ENCODE data around the gene AGL.
"Not testable (repeated sequence)": the region's sequence is repeated elsewhere in the genome, so short reads cannot be mapped to it uniquely, and the experiment has no call there.

The AGL gene

GRCh38 chr1:99820546-99820945, 29.6 kb upstream of the AGL start:
- no peak overlapping the region for H3K4me3 ChIP-seq
- peak overlapping the region in 9 of 11 experiments; percentile 2 to 57 (median 21); a peak in 9 of 22 replicates for H3K4me2 ChIP-seq
- H3K36me3 ChIP-seq: no peaks in the 10 kb centered on the region
- TF ChIP-seq Cebpa-rat (IDR thresholded peaks at IDR 0.05): no peak
- no peak overlapping the region for H3K27ac ChIP-seq
- no peak overlapping the region for H3K9ac ChIP-seq
- H3K4me1 ChIP-seq: peaks cover 4 to 10% (median 5%) of the 10 kb centered on the region in 10 experiments; a peak in 14 of 20 replicates
- H4K20me1 ChIP-seq: no peaks in the 10 kb centered on the region
- peaks cover 0 to 8% (median 4%) of the 10 kb centered on the region in 11 experiments; a peak in 4 of 22 replicates for H3K9me3 ChIP-seq (replicated peaks in 1 of 11)
- no peaks in the 10 kb centered on the region for H3K27me3 ChIP-seq

- Histone ChIP-seq H3K4me3 (no peak overlapping the region), H3K4me1 (peaks cover 4 to 10% (median 5%) of the 10 kb centered on the region in 10 experiments; a peak in 14 of 20 replicates), H3K27ac (no peak overlapping the region), H3K4me2 (no peak overlapping the region), H4K20me1 (no peaks in the 10 kb centered on the region), H3K36me3 (no peaks in the 10 kb centered on the region), H3K9me3 (replicated peaks in 1 of 11) (peaks cover 0 to 9% (median 4%) of the 10 kb centered on the region in 11 experiments; a peak in 4 of 22 replicates), H3K9ac (no peak overlapping the region), H3K27me3 (no peaks in the 10 kb centered on the region)
- no peak for TF ChIP-seq Cebpa-rat (IDR thresholded peaks at IDR 0.05)
These were observed 25.1 kb upstream of the AGL start for GRCh38 chr1:99825098-99825497.

GRCh38 chr1:99825702-99826101, 24.5 kb upstream of the AGL start:
- no peaks in the 10 kb centered on the region for H3K27me3 ChIP-seq
- H3K27ac ChIP-seq: no peak overlapping the region
- TF ChIP-seq Cebpa-rat (IDR thresholded peaks at IDR 0.05): no peak
- H4K20me1 ChIP-seq: no peaks in the 10 kb centered on the region
- H3K36me3 ChIP-seq: no peaks in the 10 kb centered on the region
- peaks cover 0 to 8% (median 2%) of the 10 kb centered on the region in 10 experiments; a peak in 13 of 20 replicates for H3K4me1 ChIP-seq
- peaks cover 0 to 9% (median 4%) of the 10 kb centered on the region in 11 experiments; a peak in 4 of 22 replicates for H3K9me3 ChIP-seq (replicated peaks in 1 of 11)
- no peak overlapping the region for H3K4me2 ChIP-seq
- no peak overlapping the region for H3K4me3 ChIP-seq
- no peak overlapping the region for H3K9ac ChIP-seq

GRCh38 chr1:99827970-99828369, 22.2 kb upstream of the AGL start:
- peaks cover 0 to 9% (median 6%) of the 10 kb centered on the region in 10 experiments; a peak in 9 of 20 replicates for H3K4me1 ChIP-seq
- peaks cover 7 to 23% (median 13%) of the 10 kb centered on the region in 11 experiments; a peak in 19 of 22 replicates for H3K9me3 ChIP-seq (replicated peaks in 1 of 11)
- no peak overlapping the region for H3K27ac ChIP-seq
- no peak overlapping the region for H3K4me2 ChIP-seq
- no peaks in the 10 kb centered on the region for H4K20me1 ChIP-seq
- no peak for TF ChIP-seq Cebpa-rat (IDR thresholded peaks at IDR 0.05)
- H3K36me3 ChIP-seq: no peaks in the 10 kb centered on the region
- H3K27me3 ChIP-seq: no peaks in the 10 kb centered on the region
- no peak overlapping the region for H3K9ac ChIP-seq
- no peak overlapping the region for H3K4me3 ChIP-seq

- TF ChIP-seq Cebpa-rat (IDR thresholded peaks at IDR 0.05): no peak
- H4K20me1 ChIP-seq: no peaks in the 10 kb centered on the region
- no peak overlapping the region for H3K4me2 ChIP-seq
- peaks cover 0 to 9% (median 6%) of the 10 kb centered on the region in 10 experiments; a peak in 9 of 20 replicates for H3K4me1 ChIP-seq
- peaks cover 7 to 23% (median 14%) of the 10 kb centered on the region in 11 experiments; a peak in 19 of 22 replicates for H3K9me3 ChIP-seq (replicated peaks in 1 of 11)
- H3K9ac ChIP-seq: no peak overlapping the region
- no peak overlapping the region for H3K27ac ChIP-seq
- H3K27me3 ChIP-seq: no peaks in the 10 kb centered on the region
- no peak overlapping the region for H3K4me3 ChIP-seq
- H3K36me3 ChIP-seq: no peaks in the 10 kb centered on the region
These were observed 20.9 kb upstream of the AGL start for GRCh38 chr1:99829269-99829668.

- H3K4me3 ChIP-seq, H3K4me1 ChIP-seq, H3K27me3 ChIP-seq, H3K4me2 ChIP-seq, H3K27ac ChIP-seq, H4K20me1 ChIP-seq, H3K36me3 ChIP-seq, H3K9ac ChIP-seq: not testable (repeated sequence)
- H3K9me3 ChIP-seq (replicated peaks in 1 of 11): peaks cover 7 to 14% (median 9%) of the 10 kb centered on the region in 11 experiments; a peak in 18 of 22 replicates
These were observed 16.2 kb upstream of the AGL start for GRCh38 chr1:99833911-99834310.

- H3K9ac ChIP-seq, H3K27ac ChIP-seq, H3K27me3 ChIP-seq, H3K36me3 ChIP-seq, H3K4me2 ChIP-seq, H3K4me1 ChIP-seq, H4K20me1 ChIP-seq, H3K4me3 ChIP-seq: not testable (repeated sequence)
- peaks cover 19 to 32% (median 24%) of the 10 kb centered on the region in 11 experiments for H3K9me3 ChIP-seq (replicated peaks in 1 of 11)
These were observed 13.7 kb upstream of the AGL start for GRCh38 chr1:99836171-99837103.

GRCh38 chr1:99840353-99840752, 9.8 kb upstream of the AGL start:
- H3K9me3 ChIP-seq (replicated peaks in 1 of 11): peaks cover 10 to 18% (median 13%) of the 10 kb centered on the region in 11 experiments; a peak in 20 of 22 replicates
- not testable (repeated sequence) for H3K27ac ChIP-seq, H3K4me1 ChIP-seq, H3K4me3 ChIP-seq, H3K27me3 ChIP-seq, H3K9ac ChIP-seq, H4K20me1 ChIP-seq, H3K36me3 ChIP-seq, H3K4me2 ChIP-seq

GRCh38 chr1:99843760-99844159, 6.4 kb upstream of the AGL start:
- no peak overlapping the region for H3K27ac ChIP-seq
- no peaks in the 10 kb centered on the region for H4K20me1 ChIP-seq
- no peaks in the 10 kb centered on the region for H3K4me1 ChIP-seq
- no peak overlapping the region for H3K4me2 ChIP-seq
- no peaks in the 10 kb centered on the region for H3K27me3 ChIP-seq
- no peak overlapping the region for H3K9ac ChIP-seq
- peaks cover 10 to 18% (median 13%) of the 10 kb centered on the region in 11 experiments; a peak in 20 of 22 replicates for H3K9me3 ChIP-seq (replicated peaks in 1 of 11)
- no peaks in the 10 kb centered on the region for H3K36me3 ChIP-seq
- no peak overlapping the region for H3K4me3 ChIP-seq
- TF ChIP-seq Cebpa-rat (IDR thresholded peaks at IDR 0.05): no peak

- H3K36me3 ChIP-seq, H3K4me2 ChIP-seq, H3K4me3 ChIP-seq: not testable (repeated sequence)
These were observed 5.0 kb upstream of the AGL start for GRCh38 chr1:99845201-99845600.

More at GRCh38 chr1:99845201-99845600, 5.0 kb upstream of the AGL start:
- H3K4me1 ChIP-seq; H3K9ac ChIP-seq; H4K20me1 ChIP-seq; H3K27me3 ChIP-seq; H3K27ac ChIP-seq; H3K9me3 ChIP-seq (replicated peaks in 1 of 11): not testable (repeated sequence)
